Choroid plexus epithelial cell (primary cell): Measurements from ENCODE around the gene EML6.
A peak's percentile ranks its signal among the peaks of the same experiment; 100 is the strongest.
"Not testable (repeated sequence)": the region's sequence is repeated elsewhere in the genome, so short reads cannot be mapped to it uniquely, and the experiment has no call there.

Source experiments
- DNase-seq: peaks from one replicate; pipeline ENCODE4 v3.0.0-alpha.2; 2010; ENCODE audit warnings: low read depth
- H3K4me3 ChIP-seq: 2 replicates; pipeline ENCODE4 v1.5.1; 2011; ENCODE audit warnings: low read depth, mild to moderate bottlenecking, control low read depth, low read length, moderate library complexity
- TF ChIP-seq, protein P1 (sequence below): conservative IDR thresholded peaks from 2 replicates; pipeline ENCODE4 v1.5.1; 2011; ENCODE audit warnings: low read depth, mild to moderate bottlenecking, control low read depth, inconsistent platforms, low read length, moderate library complexity

EML6 gene

GRCh38 chr2:54834721-54835120 lies 111.3 kb downstream of the EML6 start:
- no peak overlapping the region for H3K4me3 ChIP-seq
- no peak for DNase-seq
- TF ChIP-seq, protein P1, sequence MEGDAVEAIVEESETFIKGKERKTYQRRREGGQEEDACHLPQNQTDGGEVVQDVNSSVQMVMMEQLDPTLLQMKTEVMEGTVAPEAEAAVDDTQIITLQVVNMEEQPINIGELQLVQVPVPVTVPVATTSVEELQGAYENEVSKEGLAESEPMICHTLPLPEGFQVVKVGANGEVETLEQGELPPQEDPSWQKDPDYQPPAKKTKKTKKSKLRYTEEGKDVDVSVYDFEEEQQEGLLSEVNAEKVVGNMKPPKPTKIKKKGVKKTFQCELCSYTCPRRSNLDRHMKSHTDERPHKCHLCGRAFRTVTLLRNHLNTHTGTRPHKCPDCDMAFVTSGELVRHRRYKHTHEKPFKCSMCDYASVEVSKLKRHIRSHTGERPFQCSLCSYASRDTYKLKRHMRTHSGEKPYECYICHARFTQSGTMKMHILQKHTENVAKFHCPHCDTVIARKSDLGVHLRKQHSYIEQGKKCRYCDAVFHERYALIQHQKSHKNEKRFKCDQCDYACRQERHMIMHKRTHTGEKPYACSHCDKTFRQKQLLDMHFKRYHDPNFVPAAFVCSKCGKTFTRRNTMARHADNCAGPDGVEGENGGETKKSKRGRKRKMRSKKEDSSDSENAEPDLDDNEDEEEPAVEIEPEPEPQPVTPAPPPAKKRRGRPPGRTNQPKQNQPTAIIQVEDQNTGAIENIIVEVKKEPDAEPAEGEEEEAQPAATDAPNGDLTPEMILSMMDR = no peak

DNA sequence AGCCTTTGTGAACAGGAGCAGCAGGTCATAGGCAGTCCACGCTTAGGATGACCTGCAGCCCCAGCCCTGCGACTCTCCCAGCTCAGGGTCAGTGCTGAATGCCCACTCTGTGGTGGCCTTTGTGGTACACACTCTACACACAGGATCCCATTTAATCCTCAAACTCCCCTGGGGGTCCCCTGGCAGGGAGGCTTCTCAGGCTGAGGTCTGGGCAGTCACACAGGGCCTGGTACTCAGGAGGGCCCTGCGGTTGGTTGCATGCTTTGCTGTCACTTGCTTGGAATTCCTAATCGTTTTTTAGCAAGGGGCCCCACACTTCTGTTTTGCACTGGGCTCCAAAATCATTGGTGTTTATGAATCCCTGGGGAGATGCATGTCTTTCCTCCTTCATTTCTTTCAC lies 113.0 kb downstream of the EML6 start:
- no peak overlapping the region for H3K4me3 ChIP-seq
- TF ChIP-seq, protein P1 = no peak
- DNase-seq = no peak

- DNase-seq = peak; percentile 79
- no peak overlapping the region for H3K4me3 ChIP-seq
- TF ChIP-seq, protein P1 = peak; percentile 95
These were observed 115.1 kb downstream of the EML6 start for GRCh38 chr2:54838585-54839035.

DNA sequence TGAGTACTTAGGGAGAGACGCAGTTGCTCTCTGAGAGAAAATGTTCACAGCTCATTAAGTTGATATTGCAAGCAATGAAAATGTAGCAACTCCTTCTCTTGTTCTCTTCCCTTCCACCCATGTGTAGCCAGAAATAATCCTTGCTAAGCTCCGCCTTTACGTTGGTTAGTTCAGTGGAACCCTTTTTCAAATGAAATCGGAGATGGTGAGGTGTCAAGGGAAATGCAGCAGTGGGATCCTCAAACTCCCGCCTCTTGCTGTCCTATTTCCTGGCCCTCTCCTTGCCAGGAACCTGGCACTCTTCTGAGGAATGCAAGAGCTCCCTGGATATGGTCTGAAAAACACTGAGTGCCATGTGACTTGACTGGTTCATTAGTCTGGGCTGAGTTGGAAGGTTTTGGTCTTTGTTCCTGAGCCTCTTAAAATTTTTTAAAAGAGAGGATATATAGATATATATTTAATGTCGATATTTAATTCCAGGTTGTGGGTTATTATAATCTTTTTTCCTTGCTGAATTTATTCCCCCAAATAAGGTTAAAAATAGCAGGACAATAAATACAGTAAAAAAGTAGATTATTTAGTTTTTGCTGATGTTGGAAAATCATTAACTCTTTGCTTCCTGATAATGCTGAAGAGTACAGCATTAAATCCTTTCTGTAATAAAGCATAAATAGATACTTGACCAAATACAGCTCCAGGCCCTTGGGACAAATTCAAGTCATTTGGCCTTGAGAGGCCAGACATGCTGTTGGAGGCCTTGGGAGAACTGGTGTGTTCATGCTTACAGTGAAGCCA lies 116.2 kb downstream of the EML6 start:
- H3K4me3 ChIP-seq = no peak overlapping the region
- TF ChIP-seq, protein P1 = no peak
- no peak for DNase-seq

DNA sequence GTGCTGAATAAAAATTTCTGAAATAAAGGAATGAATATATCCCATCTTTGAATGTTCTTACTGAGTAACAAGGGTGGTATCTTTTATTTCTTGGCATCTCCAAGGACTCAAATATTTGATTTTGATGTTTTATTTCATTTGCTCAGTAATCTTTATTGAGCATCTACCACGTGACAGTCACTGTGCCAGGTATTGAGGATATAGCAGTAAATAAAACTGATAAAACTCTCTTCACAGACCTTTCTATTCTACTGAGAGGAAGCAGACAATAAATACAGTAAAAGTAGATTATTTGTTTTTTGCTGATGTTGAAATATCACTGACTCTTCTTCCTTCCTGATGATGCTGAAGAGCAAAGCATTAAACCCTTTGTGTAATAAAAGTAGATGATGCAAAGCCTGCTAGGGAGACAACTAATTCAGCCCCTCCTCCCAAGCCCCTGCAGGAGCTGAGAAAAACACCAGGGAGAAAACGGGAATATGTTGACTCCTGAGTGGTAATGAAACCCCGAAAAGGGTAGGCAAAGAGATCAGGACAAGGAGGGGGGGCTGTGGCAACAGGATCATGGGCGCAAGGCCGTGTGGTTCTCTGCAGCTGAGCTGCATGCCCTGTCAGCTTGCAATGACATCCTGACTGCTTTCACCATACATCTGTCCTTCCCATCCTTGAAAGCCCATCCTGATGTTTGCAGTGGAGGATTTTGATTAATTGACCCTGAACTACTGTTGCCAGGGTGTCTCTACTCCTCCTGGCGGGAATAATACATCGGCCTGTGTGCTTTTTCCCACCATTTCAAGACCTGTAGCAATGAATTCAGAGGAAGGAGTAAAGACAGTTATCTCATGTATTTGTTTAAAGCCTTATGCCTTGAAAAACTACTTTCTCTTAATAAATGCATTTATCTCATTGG lies 117.4 kb downstream of the EML6 start:
- no peak for DNase-seq
- TF ChIP-seq, protein P1 = no peak
- no peak overlapping the region for H3K4me3 ChIP-seq

- H3K4me3 ChIP-seq, DNase-seq: not testable (repeated sequence)
These were observed 118.0 kb downstream of the EML6 start for GRCh38 chr2:54841500-54841899.

DNA sequence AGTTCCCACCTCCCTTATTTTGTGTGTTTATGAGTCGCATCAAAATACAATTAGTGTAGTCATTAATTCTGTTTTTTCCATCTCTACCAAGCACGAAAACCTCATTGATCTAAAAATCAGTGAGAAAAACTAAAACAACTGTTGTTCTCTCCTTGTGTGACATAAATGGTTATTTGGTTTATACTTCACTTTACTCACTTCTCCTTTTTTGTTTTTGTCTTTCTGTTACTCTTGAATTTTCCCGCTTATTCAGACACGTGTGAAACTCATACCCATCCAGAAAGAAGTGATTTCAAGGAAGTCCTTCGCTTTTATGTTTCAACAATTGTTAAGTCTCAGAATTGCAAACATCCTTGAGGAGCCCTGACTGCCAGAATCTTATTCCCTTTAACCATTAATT lies 121.6 kb downstream of the EML6 start:
- TF ChIP-seq, protein P1 = no peak
- no peak for DNase-seq
- H3K4me3 ChIP-seq = no peak overlapping the region
